Femur (tissue), 1 donor: ENCODE results near the gene LRRC8A.
"Not testable (repeated sequence)": the region's sequence is repeated elsewhere in the genome, so short reads cannot be mapped to it uniquely, and the experiment has no call there.

Source experiments
- DNase-seq: peaks from one replicate; pipeline ENCODE4 v3.0.0-alpha.2; 2017

Gene LRRC8A

DNA sequence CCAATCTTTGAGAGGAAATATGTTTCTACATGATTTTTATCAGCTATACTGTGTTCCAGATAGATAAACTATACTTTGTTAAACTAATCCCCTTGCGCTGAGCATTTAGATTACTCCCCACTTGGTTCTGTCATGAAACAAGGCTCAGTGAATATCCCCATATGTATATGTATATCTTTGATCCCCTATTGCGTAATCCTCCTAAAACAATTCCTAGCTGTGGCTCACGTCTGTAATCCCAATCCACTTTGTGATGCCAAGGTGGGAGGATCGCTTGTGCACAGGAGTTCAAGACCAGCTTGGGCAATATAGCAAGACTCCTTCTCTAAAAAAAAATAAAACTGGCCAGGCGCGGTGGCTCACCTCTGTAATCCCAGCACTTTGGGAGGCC lies 41.6 kb downstream of the LRRC8A start:
- DNase-seq, result no peak

DNA sequence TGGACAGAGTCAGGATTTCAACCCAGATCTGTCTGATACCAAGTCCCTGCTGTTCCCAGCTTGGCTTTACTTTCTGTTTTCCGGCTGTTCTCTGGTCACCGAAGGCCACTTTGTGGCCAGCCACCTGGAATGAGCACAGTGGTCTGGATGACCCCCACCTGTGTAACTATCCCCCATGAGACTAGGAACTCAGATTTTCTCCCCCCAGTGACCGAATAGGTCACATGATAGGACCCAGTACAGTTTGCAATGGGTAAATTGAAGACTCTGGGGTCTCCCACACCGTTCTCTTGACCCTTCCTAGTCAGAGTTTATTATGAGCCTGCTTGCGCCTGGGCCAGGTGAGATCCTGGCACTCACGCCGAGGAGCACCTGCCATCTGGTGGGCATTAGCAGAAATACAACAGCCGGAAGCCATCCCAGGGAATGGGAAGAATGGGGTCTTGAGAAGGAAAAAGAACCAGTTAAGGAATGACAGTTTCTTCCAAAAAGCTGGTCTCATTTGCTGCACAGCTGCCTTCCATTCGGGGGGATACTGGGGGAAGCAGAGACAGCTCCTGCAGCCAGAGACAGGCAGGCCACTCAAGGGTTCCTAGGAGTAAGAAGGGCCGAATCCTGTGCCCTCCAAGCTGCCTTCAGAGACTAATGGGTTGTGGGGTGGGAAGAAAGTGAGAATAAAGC lies 45.9 kb downstream of the LRRC8A start:
- peak; percentile 64 for DNase-seq

DNA sequence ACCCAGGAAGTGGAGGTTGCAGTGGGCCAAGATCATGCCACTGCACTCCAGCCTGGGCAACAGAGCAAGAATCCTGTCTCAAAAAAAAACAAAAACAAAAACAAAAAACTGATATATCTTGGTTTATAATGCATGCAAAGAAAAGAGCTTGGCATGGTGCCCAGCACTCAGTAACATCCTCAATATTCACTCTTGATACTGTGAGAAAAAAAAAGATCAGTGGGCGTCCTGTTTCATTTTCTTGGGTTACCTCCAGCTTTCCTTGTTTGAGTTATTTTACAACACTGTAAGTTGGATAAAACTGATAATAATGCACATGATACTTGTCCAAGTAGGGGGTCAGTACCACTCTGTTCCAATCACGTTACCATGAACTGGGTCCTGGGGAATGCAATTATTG lies 46.7 kb downstream of the LRRC8A start:
- DNase-seq, result no peak

DNA sequence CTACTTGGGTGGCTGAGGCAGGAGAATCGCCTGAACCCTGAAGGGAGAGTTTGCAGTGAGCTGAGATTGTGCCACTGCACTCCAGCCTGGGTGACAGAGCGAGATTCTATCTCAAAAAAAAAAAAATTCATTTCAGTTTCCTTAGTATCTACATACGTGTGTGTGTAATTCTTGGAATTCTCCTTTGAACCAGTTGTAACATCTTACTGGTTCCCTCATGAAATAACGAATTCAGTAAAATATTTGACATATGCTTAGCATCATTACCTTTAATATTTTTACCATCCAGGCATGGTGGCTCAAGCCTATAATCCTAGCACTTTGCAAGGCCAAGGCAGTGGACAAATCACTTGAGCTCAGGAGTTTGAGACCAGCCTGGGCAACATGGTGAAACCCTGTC lies 47.6 kb downstream of the LRRC8A start:
- DNase-seq, result no peak

DNA sequence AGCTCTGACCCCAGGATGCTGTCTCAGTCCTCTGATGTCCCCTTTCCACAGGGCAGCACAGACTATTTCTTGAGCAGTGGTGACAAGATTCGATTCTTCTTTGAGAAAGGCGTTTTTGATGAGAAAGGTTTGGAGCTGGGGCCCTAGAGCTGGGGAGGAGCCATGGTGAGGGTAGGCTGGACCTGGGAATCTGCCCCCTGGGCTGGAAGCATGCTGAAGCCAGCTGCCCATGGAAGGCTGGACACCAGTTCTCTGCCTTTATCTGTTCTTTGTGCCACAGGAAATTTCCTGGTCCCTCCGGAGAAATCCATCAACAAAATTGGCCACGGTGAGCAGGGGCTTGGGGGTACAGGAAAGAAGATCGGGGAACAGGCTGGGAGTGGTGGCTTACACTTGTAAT lies 51.8 kb downstream of the LRRC8A start:
- DNase-seq, result no peak

DNA sequence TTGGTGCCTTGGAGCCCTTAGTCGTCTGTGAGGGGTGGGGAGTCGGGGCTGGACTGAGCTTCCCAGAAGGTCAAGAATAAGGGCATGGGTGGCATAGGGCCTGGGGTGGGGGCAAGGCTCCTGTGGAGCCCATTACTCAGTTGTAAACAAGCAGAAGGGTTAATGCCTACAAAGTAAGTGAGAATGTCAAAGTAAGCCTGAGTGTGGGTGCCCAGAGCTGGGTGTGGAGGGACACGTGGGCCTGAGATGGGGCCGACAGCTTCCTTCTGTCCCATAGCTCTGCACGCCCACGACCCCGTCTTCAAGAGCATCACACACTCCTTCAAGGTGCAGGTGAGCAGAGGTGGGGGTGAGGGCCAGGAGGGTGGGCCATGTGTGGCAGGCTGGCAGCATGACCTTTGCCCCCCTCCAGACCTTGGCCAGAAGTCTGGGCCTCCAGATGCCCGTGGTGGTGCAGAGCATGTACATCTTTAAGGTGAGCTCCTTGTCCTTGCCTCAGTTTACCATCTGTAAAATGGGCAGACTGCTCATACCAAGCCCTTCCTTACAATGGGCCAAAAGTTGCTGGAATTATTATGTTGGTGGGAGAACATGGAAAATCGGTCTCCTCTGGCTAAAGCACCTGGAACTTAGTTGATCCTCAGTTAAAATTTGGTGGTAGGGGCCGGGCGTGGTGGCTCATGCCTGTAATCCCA lies 54.4 kb downstream of the LRRC8A start:
- DNase-seq, result no peak

DNA sequence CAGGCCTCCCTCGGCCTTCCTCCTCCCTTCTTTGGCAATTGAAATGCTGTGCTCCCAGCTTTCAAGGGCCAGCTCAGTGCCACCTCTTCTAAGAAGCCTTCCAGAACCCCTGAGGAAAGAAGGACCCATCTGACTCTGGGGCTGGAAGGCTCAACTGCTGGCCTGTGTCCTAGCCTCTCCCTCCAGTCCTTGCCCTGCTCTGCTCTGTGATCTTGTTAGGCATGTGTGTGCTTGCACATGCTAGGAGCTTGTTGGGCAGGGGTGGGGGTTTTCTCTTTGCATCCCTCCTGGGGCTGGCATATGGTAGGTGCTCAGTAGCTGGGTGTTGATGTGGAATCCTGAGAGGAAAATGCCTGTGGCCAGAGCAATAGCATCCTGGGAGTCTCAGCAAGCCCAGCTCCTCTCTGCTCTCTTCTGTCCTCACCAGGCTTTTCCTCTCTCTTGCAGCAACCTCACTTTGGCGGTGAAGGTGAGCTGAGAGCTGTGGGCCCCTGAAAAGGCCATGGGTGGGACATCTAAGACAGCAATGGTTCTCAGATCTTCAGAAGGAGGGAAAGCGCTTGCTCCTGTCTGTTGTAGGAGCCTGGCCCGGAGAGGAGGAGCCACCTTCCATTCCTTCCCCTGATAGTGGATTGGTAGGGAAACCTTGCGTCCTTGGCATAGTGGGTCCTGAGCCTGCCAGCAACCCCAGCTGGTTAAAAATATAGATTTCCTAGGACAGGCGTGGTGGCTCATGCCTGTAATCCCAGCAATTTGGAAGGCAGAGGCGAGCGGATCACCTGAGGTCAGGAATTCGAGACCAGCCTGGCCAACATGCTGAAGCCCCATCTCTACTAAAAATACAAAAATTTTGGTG lies 55.6 kb downstream of the LRRC8A start:
- DNase-seq, result no peak

DNA sequence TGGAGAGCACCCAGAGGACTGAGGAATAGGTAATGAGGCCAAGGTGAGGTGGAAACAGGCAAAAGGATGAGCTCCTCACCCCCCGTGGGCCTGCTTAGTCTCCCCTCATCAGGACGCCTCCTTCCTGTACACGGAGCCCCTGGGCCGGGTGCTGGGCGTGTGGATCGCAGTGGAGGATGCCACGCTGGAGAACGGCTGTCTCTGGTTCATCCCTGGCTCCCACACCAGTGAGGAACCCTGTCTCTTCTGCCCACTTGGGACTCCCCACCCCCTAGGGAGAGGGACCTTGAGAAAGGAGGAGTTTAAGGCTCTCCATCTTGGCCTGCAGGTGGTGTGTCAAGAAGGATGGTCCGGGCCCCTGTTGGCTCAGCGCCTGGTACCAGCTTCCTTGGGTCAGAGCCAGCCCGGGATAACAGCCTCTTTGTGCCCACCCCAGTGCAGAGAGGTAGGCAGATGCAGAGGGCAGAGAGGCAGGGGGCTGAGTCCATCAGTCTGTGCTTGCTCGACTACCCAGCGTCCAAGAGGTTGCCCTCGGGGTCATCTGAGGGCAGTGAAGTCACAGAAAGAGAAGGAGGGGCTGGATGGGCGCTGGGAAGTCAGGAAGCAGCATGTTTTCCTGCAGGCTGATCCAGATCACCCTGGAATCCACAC lies 58.5 kb downstream of the LRRC8A start:
- DNase-seq, result no peak

DNA sequence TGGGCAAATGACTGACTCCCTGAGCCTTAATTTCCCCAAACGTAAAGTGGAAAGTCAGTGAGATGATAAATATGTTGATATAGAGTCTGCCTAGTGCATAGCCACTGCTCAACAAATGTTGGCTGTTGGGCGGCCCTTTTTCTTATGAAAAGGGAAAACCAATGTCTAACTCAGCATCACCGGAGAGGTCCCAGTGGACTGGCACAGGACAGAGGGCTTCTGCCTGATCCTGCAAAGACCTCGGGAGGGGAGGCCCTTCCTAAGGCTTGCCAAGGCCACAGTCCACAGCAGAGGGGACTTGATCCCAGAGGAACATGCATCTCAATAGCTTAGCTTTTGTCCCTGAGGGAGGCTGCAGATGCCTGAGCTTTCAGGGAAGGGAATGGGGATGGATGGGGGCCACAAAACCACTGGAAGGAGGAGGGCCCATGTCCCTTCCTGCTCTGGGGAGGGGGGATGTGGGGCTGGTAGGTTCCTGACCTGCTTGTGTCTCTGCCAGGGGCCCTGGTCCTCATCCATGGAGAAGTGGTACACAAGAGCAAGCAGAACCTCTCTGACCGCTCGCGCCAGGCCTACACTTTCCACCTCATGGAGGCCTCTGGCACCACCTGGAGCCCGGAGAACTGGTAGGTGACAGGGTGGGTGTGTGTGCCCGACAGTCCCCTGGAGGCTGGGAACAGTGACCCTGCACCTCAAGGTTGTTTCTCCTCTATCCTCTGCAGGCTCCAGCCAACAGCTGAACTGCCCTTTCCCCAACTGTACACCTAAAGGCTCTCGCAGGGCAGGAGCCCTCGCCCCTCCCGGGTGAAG lies 59.2 kb downstream of the LRRC8A start:
- no peak for DNase-seq

DNA sequence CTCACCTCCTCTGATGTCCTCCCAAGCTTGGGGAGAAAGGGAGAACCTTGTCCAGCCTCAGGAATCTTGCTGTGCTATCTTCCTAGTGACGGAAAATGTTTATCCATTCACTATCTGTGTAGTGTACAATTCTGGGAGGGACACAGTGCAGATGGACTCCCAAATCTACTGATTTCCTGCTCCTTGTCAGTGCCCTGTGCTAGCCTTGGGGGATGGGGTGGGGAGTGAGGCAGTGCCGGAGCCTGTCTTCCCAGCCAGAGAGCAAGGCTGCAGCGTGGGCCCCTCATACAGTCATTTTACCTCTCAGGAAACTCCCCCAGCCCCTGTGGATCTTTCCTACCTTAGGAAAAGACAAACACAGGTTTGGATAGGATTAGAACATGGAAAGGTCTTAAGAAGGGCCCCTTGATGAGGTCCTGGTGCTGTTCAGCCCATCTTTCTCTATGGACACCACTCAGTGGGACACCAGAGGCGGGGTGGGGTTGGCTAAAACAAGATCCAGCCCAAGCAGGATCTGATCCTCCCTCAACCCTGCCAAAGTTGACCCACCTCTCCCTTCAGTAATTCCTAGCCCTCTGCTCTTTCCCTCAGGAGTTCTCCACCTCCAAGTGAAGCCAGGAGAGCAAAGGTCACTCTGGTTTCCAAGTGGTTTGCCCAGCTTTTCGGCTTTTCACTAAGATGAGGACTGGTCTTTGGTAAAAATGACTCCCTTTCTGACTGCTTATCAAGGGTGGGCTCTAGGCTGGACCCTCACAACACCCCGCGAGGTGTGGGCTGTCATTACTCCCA lies 62.1 kb downstream of the LRRC8A start:
- no peak for DNase-seq

DNA sequence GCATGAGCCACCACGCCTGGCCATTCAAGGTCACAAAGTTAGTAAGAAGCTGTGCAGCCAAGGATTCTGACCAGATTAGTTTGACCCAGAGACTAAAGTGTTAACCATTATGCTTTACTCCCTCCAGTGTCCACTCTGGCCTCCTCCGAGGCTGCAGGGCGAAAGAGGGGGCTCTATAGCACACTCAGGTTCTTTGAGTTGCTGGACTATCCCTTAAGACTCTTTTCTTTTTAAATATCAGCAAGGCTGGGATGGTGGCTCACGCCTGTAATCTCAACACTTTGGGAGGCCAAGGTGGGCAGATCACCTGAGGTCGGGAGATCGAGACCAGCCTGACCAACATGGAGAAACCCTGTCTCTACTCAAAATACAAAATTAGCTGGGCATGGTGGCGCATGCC lies 63.0 kb downstream of the LRRC8A start:
- not testable (repeated sequence) for DNase-seq

DNA sequence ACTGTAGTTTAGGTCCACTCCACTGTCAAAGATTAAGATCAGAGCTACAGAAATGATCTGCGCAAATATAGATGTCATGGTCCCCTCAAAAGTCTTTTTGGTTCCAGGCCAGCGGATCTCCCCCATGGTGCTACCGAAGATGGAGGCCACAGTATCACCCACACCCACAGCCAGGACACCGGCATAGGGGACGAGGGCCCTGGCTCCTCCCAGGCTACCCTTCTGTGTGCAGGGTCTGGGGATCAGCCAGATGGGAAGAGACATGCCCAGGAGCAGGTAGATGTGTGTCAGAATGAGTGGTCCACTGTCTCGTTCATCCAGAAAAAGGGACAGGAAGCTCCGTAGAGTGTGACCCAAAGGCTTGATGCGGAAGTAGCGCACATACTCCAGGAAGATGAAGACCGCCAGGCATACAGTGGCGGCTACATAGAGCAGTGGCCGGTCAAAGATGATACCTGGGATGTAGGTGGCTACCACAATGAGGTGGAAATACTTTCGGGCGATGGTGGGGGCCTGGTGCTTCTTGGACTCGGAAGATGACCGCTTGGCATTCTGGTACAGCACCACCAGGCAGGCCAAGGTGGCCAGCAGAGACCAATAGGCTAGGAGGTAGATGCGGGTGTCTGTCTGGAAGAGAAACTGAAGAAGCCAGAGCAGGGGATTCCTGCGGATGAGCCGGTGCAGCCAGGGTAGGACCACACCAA lies 64.0 kb downstream of the LRRC8A start:
- DNase-seq, result no peak

DNA sequence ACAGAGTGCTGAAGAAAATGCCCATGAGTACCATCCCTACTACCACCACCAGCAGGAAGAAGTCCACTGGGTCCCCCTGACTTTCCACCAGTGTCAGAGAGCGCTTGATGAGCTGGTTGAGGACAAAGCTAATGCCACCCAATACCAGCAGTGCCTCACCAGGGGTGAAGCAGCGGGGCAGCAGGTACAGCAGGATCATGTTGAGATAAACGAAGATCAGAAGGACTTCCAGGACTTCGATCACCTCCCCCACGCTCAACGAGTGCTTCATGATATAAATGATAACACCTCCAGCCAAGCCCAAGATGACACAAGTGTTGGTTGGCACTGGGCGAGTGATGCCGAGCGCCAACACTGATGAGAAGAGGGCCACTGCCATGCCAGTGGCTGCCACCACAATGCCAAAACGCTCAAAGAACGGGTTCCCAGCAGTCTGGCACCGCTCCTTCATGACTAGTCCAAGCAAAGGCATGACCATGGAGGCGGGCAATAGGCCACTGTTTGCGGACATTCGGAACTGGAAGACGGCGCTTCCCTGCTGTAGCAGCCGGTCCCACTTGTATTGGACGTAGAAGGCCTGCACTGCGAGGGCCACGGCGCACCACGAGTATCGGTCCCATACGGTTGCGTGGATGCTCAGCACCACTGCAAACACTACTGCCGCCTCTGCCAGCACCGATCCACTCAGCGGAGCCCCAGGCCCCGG lies 64.8 kb downstream of the LRRC8A start:
- DNase-seq, result no peak

DNA sequence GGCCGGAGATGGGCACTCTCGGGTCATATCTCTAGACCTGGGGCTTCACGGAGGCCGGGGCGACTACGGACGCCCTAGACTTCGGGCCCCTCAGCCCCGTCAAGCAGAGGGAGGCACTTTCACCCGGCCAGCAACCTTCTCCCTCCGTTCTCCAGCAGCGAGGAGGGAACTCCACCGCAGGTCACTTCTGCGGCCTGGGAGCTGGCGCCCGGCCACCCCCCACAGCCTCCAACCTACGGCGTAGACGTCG lies 65.3 kb downstream of the LRRC8A start:
- no peak for DNase-seq

DNA sequence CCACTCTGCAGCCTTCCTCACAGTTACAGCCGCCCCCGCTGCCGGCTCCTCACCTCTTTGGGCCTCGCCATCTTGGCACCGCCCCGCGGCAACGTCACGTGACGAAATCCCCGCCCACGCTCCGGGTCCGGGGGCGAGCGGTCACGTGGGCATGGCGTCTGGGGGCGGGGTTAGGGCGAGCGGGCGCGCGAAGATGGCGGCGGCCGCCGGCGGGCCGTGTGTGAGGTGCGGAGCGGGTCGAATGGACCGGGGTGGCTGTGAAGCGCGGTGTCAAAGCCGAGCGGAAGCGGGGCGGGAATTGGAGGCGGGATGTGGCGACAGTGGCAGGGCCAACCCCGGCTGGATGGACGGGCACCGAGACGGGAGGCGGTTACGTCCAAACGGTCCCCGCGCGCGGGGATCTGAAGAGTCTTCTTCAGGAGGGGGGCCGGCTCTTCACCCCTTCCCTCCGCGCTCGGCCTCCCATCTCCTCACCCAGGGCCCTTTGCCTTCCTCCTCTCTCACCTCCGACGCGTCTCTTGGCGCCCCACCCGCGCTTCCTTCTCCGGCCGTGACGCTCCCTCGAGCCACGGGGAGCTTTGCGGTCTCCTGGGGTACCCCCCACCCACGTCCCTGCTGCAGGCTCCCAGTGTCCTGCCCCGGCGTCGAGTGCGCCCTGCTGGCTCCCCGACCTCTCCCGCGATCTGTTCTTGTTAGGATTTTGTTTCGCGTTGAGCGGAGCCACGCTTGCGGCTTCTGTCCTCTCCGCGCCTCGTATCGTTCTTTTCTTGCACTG lies 65.8 kb downstream of the LRRC8A start, which contains the start of the genes DOLK and NUP188:
TSS of gene DOLK (minus strand) at position 77 of the 775 bp plus-strand sequence. CDS start 300 bp downstream, outside the sequence.
TSS of gene NUP188 (plus strand) at position 173 of the 775 bp plus-strand sequence. CDS start at position 194, 21 bp downstream.
- DNase-seq, result peak; percentile 97

DNA sequence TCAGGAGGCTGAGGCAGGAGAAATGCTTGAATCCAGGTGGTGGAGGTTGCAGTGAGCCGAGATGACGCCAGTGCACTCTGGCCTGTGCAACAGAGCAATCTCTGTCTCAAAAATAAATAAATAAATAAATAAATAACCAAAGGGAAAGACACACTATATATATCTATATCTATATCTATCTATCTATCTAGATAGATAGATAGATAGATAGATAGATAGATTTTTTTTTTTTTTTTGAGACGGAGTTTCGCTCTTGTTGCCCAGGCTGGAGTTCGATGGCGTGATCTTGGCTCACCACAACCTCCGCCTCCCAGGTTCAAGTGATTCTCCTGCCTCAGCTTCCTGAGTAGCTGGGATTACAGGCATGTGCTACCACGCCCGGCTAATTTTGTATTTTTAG lies 79.5 kb downstream of the LRRC8A start:
- DNase-seq, result not testable (repeated sequence)
